CD4-positive, alpha-beta T cell treated with Interferon alpha-2 for 1 hour (primary cell): ENCODE measurements around the gene ACOXL.
"Not testable (repeated sequence)": the region's sequence is repeated elsewhere in the genome, so short reads cannot be mapped to it uniquely, and the experiment has no call there.

Experiments
- DNase-seq, 2 donors: peaks; one replicate each; pipeline ENCODE4 v3.0.0-alpha.2; 2020 to 2022

The ACOXL gene

GRCh38 chr2:111071600-111072171 lies 339.3 kb downstream of the ACOXL start:
- no peak for DNase-seq

DNA sequence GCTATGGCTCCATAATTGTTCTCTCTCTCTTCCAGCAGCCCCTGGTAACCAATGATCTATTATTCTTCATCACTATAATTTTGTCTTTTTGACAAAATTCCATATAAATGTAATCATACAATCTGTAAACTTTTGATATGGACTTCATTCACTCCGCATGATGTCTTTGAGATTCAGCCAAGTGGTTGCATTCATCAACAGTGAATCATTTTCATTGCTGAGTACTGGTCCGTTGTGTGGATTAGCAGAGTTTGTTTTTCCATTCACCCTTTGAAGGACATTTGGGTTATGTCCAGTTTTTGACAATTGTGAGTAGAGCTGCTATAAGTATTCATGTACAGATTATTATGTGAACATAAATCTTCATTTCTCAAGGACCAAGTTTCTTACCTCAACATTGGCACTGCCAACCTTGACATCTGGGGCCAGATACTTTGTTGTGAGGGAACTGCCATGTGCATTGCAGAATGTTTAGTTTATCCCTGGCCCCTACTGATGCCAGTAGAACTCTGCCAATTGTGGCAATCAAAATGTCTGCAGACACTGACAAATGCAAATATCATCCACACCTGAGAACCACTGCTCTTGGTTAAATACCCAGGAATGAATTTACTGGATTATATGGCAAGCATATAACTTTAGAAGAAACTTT lies 340.0 kb downstream of the ACOXL start:
- DNase-seq, result no peak

GRCh38 chr2:111082659-111083058 lies 350.3 kb downstream of the ACOXL start:
- not testable (repeated sequence) for DNase-seq

GRCh38 chr2:111091811-111092211 lies 359.4 kb downstream of the ACOXL start:
- DNase-seq, result no peak

DNA sequence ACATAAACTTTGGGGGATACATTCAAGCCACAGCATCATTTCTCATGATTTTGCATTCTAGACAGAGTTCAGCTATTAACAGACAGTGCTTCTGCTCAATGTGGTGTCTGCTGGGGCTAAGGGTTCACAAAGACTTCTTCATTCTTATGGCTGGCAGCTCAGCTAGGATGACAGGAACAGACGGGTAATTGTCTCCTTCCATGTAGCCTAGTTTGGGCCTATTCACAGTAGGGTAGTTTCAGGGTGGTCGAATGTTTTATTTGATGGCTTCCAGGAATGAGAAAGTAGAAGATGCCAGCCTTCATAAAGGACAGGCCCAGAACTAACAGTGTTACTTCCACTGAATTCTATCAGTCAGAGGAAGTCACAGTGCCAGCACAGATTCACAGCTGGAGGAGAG lies 362.3 kb downstream of the ACOXL start:
- DNase-seq, result no peak

GRCh38 chr2:111095434-111095833 lies 363.1 kb downstream of the ACOXL start:
- no peak for DNase-seq

DNA sequence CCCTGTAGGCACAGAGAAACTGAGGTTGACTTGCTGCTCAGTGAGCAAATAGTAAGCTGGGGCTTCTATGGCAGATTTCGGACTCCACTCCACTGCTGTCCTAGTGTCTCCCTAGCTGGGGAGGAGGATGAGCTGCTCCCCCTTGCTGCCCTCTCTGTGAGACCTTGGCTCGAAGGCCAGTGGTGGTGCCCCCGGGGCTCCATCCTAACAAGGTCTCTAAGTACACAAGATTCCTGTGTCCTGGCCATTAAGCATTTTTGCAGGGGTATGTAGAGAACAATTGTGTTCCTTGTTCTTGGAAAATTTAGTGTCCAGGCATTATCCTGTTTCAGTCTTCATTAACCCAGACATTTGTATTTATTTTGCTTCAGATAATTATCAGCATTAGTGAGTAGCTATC lies 367.0 kb downstream of the ACOXL start:
- no peak for DNase-seq

GRCh38 chr2:111100087-111100764 lies 367.9 kb downstream of the ACOXL start:
- DNase-seq, result no peak

- peak; percentile 7 to 10 for DNase-seq
These were observed 368.4 kb downstream of the ACOXL start for GRCh38 chr2:111100765-111101162.

DNA sequence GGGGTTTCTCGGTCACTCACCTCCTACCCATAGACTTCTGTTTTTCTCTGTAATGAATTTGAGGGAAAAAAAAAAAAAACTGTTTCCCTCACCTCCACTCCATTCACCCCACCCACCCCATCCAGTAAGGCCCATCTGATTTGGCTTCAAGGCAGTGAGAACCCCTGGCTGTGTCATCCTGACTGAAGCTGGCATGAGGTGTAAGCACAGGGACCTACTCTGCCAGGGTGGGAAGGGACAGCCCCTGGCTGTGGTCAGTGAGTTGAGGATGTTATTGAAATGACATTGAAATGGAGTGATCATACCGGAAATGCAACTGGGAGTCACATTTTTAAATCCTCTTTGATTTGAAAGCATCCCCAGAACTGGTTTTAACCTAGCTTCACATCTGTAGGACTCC lies 369.2 kb downstream of the ACOXL start:
- no peak for DNase-seq

DNA sequence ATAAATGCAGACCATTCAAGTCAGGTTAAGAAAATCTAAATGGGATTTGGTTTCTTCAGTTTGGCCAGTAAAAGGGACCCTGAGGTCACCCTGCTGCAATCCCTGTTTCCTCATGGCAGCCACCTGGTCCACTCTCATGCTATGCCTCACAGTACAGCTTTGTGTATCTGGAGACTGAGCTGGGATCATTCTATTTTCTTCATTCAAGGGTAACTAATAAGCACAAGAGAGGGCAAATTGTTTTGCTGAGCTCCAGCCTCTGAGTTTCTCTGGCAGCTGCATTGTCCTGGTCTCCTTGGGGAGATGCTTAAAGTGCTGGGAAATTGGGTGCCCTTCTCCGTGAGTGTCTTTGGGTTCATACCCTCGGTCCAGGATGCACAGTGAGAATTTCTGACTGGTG lies 369.8 kb downstream of the ACOXL start:
- DNase-seq, result no peak

DNA sequence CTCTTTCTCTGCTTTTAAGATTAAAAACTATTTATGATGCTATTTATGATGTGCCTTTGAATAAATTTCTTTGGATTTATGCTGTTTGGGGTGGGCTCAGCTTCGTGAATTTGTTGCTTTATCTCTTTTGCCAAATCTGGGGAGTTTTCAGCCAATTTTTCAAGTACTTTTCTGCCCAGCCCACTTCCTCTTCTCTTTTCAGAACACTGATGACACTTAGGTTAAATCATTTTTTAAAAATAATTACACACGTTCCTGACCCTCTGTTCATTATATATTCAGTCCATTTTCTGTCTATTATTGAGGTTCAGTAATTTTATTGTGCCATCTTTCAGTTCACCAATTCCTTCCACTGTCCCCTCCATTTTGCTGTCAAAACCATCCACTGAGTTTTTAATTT lies 373.6 kb downstream of the ACOXL start:
- DNase-seq, result no peak

DNA sequence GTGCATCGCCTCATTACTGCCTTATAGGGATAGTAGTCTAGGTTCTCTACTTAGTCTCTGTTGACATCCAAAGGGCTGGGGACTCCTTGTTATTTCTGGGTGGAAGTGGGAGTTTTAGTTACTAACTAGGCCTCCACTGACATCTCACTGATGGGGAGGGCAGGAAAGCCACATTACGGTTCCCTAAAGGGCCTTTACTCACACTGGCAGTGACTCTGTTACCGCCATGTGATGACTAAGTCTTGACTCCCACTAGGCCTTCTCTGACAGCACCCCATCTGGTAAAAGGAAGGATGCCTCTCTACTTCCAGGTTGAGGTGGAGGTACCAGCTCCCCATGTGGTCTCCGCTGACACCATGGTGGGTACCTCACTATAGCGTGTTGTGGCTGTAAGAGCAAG lies 374.3 kb downstream of the ACOXL start:
- DNase-seq, result no peak

- no peak for DNase-seq
These were observed 376.4 kb downstream of the ACOXL start for GRCh38 chr2:111108745-111109271.

GRCh38 chr2:111111101-111111755 lies 378.9 kb downstream of the ACOXL start:
- no peak for DNase-seq

GRCh38 chr2:111113838-111114237 lies 381.5 kb downstream of the ACOXL start:
- no peak for DNase-seq

- DNase-seq, result peak in 1 of 2 donors; percentile 6
These were observed 383.8 kb downstream of the ACOXL start for GRCh38 chr2:111116011-111116746.

DNA sequence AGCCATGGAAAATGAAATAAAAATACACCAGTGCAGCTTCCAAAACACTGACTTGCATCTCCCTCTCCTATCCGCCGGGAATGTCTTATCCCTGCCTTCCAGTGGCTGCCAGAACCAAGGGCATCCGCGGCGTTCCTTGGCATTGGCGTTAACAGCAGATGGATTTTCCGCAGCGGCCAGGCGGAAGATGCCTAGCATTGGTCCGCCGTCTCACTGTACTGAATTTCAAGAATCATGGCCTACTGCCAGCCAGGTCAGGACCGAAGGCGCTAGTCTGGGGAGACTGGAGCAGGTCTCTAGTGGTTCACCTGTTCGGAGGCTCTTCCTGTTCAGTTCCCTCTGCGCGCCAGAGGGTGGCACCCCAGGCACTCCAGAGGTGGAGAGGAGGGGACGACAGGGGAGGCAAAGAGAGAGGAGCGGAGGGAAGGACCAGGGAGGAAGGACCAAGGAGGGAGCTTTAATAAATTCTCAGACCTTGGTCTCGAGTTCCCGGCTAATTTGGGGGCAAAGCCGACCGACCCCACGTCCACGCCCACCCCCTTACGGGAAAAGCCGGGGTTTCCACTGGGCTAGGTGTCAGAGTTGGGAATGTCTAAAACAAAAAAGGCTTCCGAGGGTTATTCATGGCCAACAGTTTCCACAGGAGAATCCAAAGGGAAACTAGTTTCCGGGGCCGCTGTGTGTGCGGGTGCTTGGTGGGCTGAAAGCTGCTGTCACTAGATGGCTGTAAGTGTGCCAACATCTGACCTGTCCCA lies 384.6 kb downstream of the ACOXL start:
- DNase-seq, result peak; percentile 73 to 81

- DNase-seq, result peak; percentile 23 to 29
These were observed 385.5 kb downstream of the ACOXL start for GRCh38 chr2:111117598-111118480.

DNA sequence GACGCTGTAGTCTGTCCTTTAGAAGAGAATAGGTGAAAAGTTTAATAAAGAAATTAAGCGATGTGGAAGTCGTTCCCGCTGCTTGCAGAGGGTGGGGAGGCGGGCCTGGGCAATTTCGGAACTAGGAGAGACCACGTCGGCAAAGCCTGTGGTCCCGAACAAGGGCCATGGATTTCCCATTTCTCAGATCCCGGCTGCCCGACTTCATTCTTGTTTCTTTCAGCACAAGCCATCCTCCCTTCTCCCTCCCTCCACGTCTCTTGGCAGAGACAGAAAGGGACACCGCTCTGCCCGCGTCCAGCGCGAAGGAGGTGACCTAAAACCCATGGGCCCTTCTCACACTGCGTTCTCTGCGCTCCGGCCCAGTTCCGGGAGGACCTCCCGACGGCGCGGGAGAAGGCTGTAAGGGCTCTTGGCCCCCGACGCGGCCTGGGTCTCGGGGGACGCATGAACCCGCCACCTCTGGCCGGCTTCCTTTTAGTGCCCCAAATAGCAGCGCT lies 386.2 kb downstream of the ACOXL start:
- DNase-seq, result no peak
